H9 (cell line): ENCODE measurements around the gene IGFBP1. TPM values are rescaled to one million over a fixed set of nuclear protein-coding genes. Genes with fewer than 3 reads are reported as not detected.
A peak's percentile ranks its signal among the peaks of the same experiment; 100 is the strongest.

Source experiments
- DNase-seq: peaks from one replicate; pipeline ENCODE4 v3.0.0-alpha.2; 2017
- H2AFZ ChIP-seq: one replicate; pipeline ENCODE4 v1.6.1; 2013; ENCODE audit warnings: mild to moderate bottlenecking, low read length, control low read depth, moderate library complexity
- H2AK5ac ChIP-seq: 2 replicates; pipeline ENCODE4 v1.6.1; 2013; ENCODE audit warnings: low read length, control low read depth, mixed read lengths; ENCODE audit not compliant: insufficient read length
- H2BK120ac ChIP-seq: one replicate; pipeline ENCODE4 v1.6.1; 2013; ENCODE audit warnings: low read depth, mild to moderate bottlenecking, low read length, control low read depth, inconsistent platforms; ENCODE audit not compliant: poor library complexity, severe bottlenecking
- H2BK12ac ChIP-seq: 2 replicates; pipeline ENCODE4 v1.6.1; 2013; ENCODE audit warnings: low read length, control low read depth, mixed read lengths, low read depth; ENCODE audit not compliant: insufficient read length
- H2BK15ac ChIP-seq: 2 replicates; pipeline ENCODE4 v1.6.1; 2013; ENCODE audit warnings: low read depth, low read length, control low read depth
- H2BK20ac ChIP-seq: one replicate; pipeline ENCODE4 v1.6.1; 2013; ENCODE audit warnings: low read depth, mild to moderate bottlenecking, low read length, control low read depth, inconsistent platforms; ENCODE audit not compliant: poor library complexity, severe bottlenecking
- H2BK5ac ChIP-seq: 2 replicates; pipeline ENCODE4 v1.6.1; 2013; ENCODE audit warnings: low read length, control low read depth, mixed read lengths; ENCODE audit not compliant: insufficient read length
- H3K14ac ChIP-seq: 2 replicates; pipeline ENCODE4 v1.6.1; 2013; ENCODE audit warnings: low read length, control low read depth; ENCODE audit not compliant: insufficient read depth
- H3K18ac ChIP-seq: 2 replicates; pipeline ENCODE4 v1.6.1; 2013; ENCODE audit warnings: low read depth, mild to moderate bottlenecking, mixed read lengths, low read length, control low read depth; ENCODE audit not compliant: insufficient read length
- H3K23ac ChIP-seq: 2 replicates; pipeline ENCODE4 v1.6.1; 2013; ENCODE audit warnings: low read length, control low read depth, mixed read lengths, low read depth; ENCODE audit not compliant: insufficient read length
- H3K23me2 ChIP-seq: 2 replicates; pipeline ENCODE4 v1.6.1; 2013; ENCODE audit warnings: low read depth, mild to moderate bottlenecking, mixed read lengths, low read length, control low read depth; ENCODE audit not compliant: insufficient read length, poor library complexity, severe bottlenecking
- H3K27ac ChIP-seq: 2 replicates; pipeline ENCODE4 v1.5.1; 2013; ENCODE audit warnings: low read length, control low read depth, mixed read lengths, low read depth; ENCODE audit not compliant: insufficient read length
- H3K27me3 ChIP-seq: 2 replicates; pipeline ENCODE4 v1.6.1; 2013; ENCODE audit warnings: low read length, control low read depth, inconsistent platforms; ENCODE audit not compliant: insufficient read depth
- H3K4ac ChIP-seq: 2 replicates; pipeline ENCODE4 v1.6.1; 2013; ENCODE audit warnings: low read depth, mild to moderate bottlenecking, control low read depth, inconsistent platforms, low read length, moderate library complexity
- H3K4me1 ChIP-seq: 2 replicates; pipeline ENCODE4 v1.6.1; 2013; ENCODE audit warnings: low read length, control low read depth, inconsistent platforms; ENCODE audit not compliant: insufficient read depth
- H3K4me2 ChIP-seq: 2 replicates; pipeline ENCODE4 v1.6.1; 2013; ENCODE audit warnings: low read length, control low read depth, mixed read lengths; ENCODE audit not compliant: insufficient read length, insufficient read depth
- H3K56ac ChIP-seq: 2 replicates; pipeline ENCODE4 v1.6.1; 2013; ENCODE audit warnings: low read depth, mild to moderate bottlenecking, mixed read lengths, low read length, control low read depth; ENCODE audit not compliant: insufficient read length
- H3K79me1 ChIP-seq: 2 replicates; pipeline ENCODE4 v1.6.1; 2013; ENCODE audit warnings: low read depth, mild to moderate bottlenecking, moderate library complexity, low read length, control low read depth, inconsistent platforms; ENCODE audit not compliant: insufficient read depth, poor library complexity, severe bottlenecking
- H3K79me2 ChIP-seq: 2 replicates; pipeline ENCODE4 v1.6.1; 2013; ENCODE audit warnings: low read length, control low read depth, inconsistent platforms; ENCODE audit not compliant: insufficient read depth
- H3K9ac ChIP-seq: 2 replicates; pipeline ENCODE4 v1.6.1; 2013; ENCODE audit warnings: low read length, control low read depth, mixed read lengths; ENCODE audit not compliant: insufficient read length; ENCODE audit errors: extremely low read depth
- H3K9me3 ChIP-seq: one replicate; pipeline ENCODE4 v1.6.1; 2013; ENCODE audit warnings: low read depth, low read length, inconsistent platforms; ENCODE audit not compliant: control insufficient read depth
- H3T11ph ChIP-seq: one replicate; pipeline ENCODE4 v1.6.1; 2013; ENCODE audit warnings: mild to moderate bottlenecking, low read length, control low read depth, inconsistent platforms
- H4K20me1 ChIP-seq: one replicate; pipeline ENCODE4 v1.6.1; 2013; ENCODE audit not compliant: control insufficient read depth, insufficient read length, insufficient read depth
- H4K5ac ChIP-seq: 2 replicates; pipeline ENCODE4 v1.6.1; 2013; ENCODE audit warnings: low read depth, mild to moderate bottlenecking, mixed read lengths, low read length, control low read depth; ENCODE audit not compliant: insufficient read length
- H4K8ac ChIP-seq: replicated peaks from 2 replicates; pipeline ENCODE4 v1.6.1; 2013; ENCODE audit warnings: low read length, control low read depth, mixed read lengths, low read depth; ENCODE audit not compliant: insufficient read length
- H4K91ac ChIP-seq: 2 replicates; pipeline ENCODE4 v1.6.1; 2013; ENCODE audit warnings: low read depth, mild to moderate bottlenecking, moderate library complexity, mixed read lengths, low read length, control low read depth; ENCODE audit not compliant: insufficient read length
- H3K27ac Mint-ChIP-seq, 3 experiments: 2 replicates in 2 of 3; 3 replicates in 1 of 3; pipeline ENCODE4 v1.8.0; 2020 to 2021; ENCODE audit warnings: mixed read lengths in 3 of 3, mild to moderate bottlenecking in 1 of 3, moderate library complexity in 1 of 3
- H3K27me3 Mint-ChIP-seq: 2 replicates; pipeline ENCODE4 v1.8.0; 2021; ENCODE audit warnings: low read depth, mild to moderate bottlenecking, moderate library complexity, mixed read lengths
- H3K36me3 Mint-ChIP-seq, 3 experiments: 2 replicates in 2 of 3; 3 replicates in 1 of 3; pipeline ENCODE4 v1.8.0; 2020 to 2021; ENCODE audit warnings: low read depth in 3 of 3, mixed read lengths in 3 of 3; ENCODE audit not compliant: insufficient read depth in 1 of 3
- H3K4me1 Mint-ChIP-seq, 2 experiments: 2 replicates each; pipeline ENCODE4 v1.8.0; 2020; ENCODE audit warnings: mixed read lengths in 2 of 2
- H3K4me3 Mint-ChIP-seq, 2 experiments: 2 replicates in 1 of 2; 3 replicates in 1 of 2; pipeline ENCODE4 v1.8.0; 2020 to 2021; ENCODE audit warnings: mild to moderate bottlenecking in 2 of 2, mixed read lengths in 2 of 2, moderate library complexity in 1 of 2
- H3K9me3 Mint-ChIP-seq, 2 experiments: 2 replicates in 1 of 2; 3 replicates in 1 of 2; pipeline ENCODE4 v1.8.0; 2020; ENCODE audit warnings: mild to moderate bottlenecking in 2 of 2, mixed read lengths in 2 of 2, moderate library complexity in 1 of 2
- CTCF ChIP-seq: fragments of 200-600 bp; sonication (generic); conservative IDR thresholded peaks from 3 replicates; pipeline ENCODE4 v1.8.0; 2021; ENCODE audit warnings: antibody characterized with exemption, mild to moderate bottlenecking
- WGBS: extraction: QIAGEN DNeasy Blood & Tissue Kit; methylation state at CpG from one replicate; pipeline ENCODE4 v1.1.7; 2013; ENCODE audit warnings: missing lambda C conversion rate, low lambda C conversion rate, mixed read lengths; ENCODE audit not compliant: insufficient read length; ENCODE audit errors: extremely low coverage; 5-methylcytosine and 5-hydroxymethylcytosine counted together
- total RNA-seq: library from RNA; stranded (reverse); gene quantifications from 2 replicates; pipeline ENCODE4 v1.2.1, GENCODE V29; 2021

The IGFBP1 gene
- total RNA-seq, 1 experiment from 2014 or later, result not detected

- H2BK12ac ChIP-seq, result no peak overlapping the region
- Mint-ChIP-seq H3K27ac (no peak overlapping the region; a peak in 1 of 7 replicates), H3K9me3 (no peaks in the 10 kb centered on the region; a peak in 1 of 5 replicates), H3K4me3 (peak overlapping the region; percentile 68 to 78; a peak in 4 of 5 replicates), H3K27me3 (peaks cover 93% of the 10 kb centered on the region), H3K36me3 (no peaks in the 10 kb centered on the region), H3K4me1 (peaks cover 14 to 21% of the 10 kb centered on the region in 2 experiments)
- no peak overlapping the region for H2BK15ac ChIP-seq
- peaks cover 3% of the 10 kb centered on the region for H3K4me1 ChIP-seq
- H3K18ac ChIP-seq, result no peak overlapping the region
- H2BK20ac ChIP-seq, result no peak overlapping the region
- H2BK120ac ChIP-seq, result no peak overlapping the region
- peaks cover 14% of the 10 kb centered on the region; the same call in 1 of the 2 replicates for H3K27me3 ChIP-seq
- no peak overlapping the region for H3K9ac ChIP-seq
- no peaks in the 10 kb centered on the region for H3K9me3 ChIP-seq
- WGBS, result no CpG with 5 or more reads among the region's 8 CpGs
- no peak overlapping the region for H3K23ac ChIP-seq
- DNase-seq, result no peak
- no peak overlapping the region for H4K5ac ChIP-seq
- TF ChIP-seq CTCF, result no peak
- no peaks in the 10 kb centered on the region for H4K20me1 ChIP-seq
- H2AFZ ChIP-seq, result no peak overlapping the region
- no peaks in the 10 kb centered on the region for H3K79me1 ChIP-seq
- H3K56ac ChIP-seq, result no peak overlapping the region
- H3K4me2 ChIP-seq, result peak overlapping the region; percentile 44
- H2AK5ac ChIP-seq, result no peak overlapping the region
- H4K8ac ChIP-seq, result no peak overlapping the region
- no peak overlapping the region for H3K4ac ChIP-seq
- no peak overlapping the region for H4K91ac ChIP-seq
- H3K23me2 ChIP-seq, result no peaks in the 10 kb centered on the region
- no peak overlapping the region for H3K14ac ChIP-seq
- H3K27ac ChIP-seq, result no peak overlapping the region
- no peaks in the 10 kb centered on the region for H3K79me2 ChIP-seq
- no peak overlapping the region for H3T11ph ChIP-seq
- no peak overlapping the region for H2BK5ac ChIP-seq
These were observed 1.2 kb downstream of the IGFBP1 start for GRCh38 chr7:45889367-45890067.
